Measurements from ENCODE around the gene CDRT4. TPM values are rescaled to one million over a fixed set of nuclear protein-coding genes. Genes with fewer than 3 reads are reported as not detected.
A peak's percentile ranks its signal among the peaks of the same experiment; 100 is the strongest.

CDRT4 gene
- total RNA-seq, 4 donors from 2014 or later: 7.1 to 23.8 (median 8.8) TPM

DNA sequence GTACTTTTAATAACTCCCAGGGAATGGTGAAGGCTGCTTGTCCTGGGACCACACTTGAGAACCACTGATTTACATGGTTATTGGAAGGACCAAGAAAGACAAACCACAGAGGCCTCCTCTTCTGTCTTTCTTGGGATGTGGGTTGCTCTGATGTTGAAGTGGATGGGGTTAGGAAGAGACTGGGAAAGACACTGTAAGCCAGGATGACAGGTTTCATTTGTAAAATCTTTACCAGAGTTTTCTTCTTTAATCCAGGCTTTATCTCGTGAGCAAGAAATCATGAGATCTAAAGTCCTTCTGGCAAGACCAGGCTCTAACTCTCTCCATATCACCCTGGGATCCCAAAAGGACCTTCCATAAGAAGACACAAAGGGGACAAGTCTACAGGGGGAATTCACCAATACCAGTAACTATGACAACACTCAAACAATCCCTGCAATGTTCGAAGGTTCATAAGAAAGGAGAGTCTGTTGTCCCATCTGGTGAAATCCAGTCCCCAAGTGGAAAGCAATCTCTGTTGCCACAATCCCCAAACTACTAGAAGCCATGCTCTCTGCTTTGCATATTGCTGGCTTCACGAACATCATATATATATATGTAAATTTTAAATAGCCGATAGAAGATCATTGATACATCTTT, 44.8 kb upstream of the CDRT4 start:
- WGBS: 93% methylated on average over 4 of the region's 4 CpGs
- Histone ChIP-seq H3K9me3 (no peaks in the 10 kb centered on the region), H3K27me3 (no peaks in the 10 kb centered on the region), H3K36me3 (peaks cover 24% of the 10 kb centered on the region), H3K27ac (peak overlapping the region; percentile 16), H3K4me1 (peaks cover 8% of the 10 kb centered on the region), H3K4me3 (no peak overlapping the region)
- TF ChIP-seq POLR2A (IDR thresholded peaks at IDR 0.05) (no peak), EP300 (IDR thresholded peaks at IDR 0.05) (no peak), POLR2AphosphoS5 (IDR thresholded peaks at IDR 0.05) (no peak), CTCF (IDR thresholded peaks at IDR 0.05) (no peak)
- no peak for DNase-seq (ENCODE audit: low spot score in 2 of 2)

DNA sequence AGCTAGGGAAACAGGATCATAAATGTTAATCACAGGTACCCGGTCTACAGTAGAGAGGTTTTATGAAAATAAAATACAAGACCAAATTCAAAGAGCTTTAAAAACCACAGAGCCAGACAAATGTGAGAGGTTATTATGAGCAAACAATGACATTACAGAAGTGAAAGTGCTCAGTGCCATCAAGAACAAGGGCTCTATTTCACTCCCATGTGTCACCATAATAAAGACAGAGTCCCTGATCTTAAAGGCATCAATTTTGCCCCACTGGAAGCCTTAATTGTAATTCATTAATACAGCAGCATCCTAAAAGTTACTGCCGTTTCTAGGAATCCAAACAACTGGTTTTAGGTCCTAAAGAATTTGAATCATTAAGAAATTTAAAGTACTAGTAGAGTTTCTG, 43.7 kb upstream of the CDRT4 start:
- Histone ChIP-seq H3K27ac (no peak overlapping the region), H3K9me3 (no peaks in the 10 kb centered on the region), H3K27me3 (no peaks in the 10 kb centered on the region), H3K4me3 (no peak overlapping the region), H3K36me3 (peaks cover 17% of the 10 kb centered on the region), H3K4me1 (peaks cover 8% of the 10 kb centered on the region)
- 55% methylated on average over 2 of the region's 2 CpGs for WGBS
- TF ChIP-seq POLR2A (IDR thresholded peaks at IDR 0.05) (no peak), POLR2AphosphoS5 (IDR thresholded peaks at IDR 0.05) (no peak), EP300 (IDR thresholded peaks at IDR 0.05) (no peak), CTCF (IDR thresholded peaks at IDR 0.05) (no peak)
- DNase-seq (ENCODE audit: low spot score in 2 of 2): no peak

DNA sequence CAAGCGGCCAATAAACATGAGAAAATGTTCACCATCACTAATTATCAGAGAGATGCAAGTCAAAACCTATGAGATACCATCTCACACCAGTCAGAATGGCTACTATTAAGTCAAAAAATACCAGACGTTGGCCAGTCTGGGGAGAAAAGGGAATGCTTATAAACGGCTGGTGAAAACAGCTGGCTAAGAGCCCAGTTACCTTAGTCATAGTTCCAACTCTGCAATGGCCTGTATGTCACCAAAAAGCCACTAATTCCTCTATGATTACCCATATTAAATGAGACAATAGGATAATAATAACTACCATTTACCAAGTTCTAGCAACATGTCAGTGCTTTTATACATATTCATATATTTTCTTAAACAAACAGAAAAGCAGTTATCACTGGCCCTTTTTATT, 42.9 kb upstream of the CDRT4 start:
- Histone ChIP-seq H3K9me3 (no peaks in the 10 kb centered on the region), H3K4me1 (peaks cover 8% of the 10 kb centered on the region), H3K27ac (no peak overlapping the region), H3K4me3 (no peak overlapping the region), H3K36me3 (peaks cover 13% of the 10 kb centered on the region), H3K27me3 (no peaks in the 10 kb centered on the region)
- no peak for DNase-seq (ENCODE audit: low spot score in 2 of 2)
- TF ChIP-seq CTCF (IDR thresholded peaks at IDR 0.05) (no peak), POLR2A (IDR thresholded peaks at IDR 0.05) (no peak), EP300 (IDR thresholded peaks at IDR 0.05) (no peak), POLR2AphosphoS5 (IDR thresholded peaks at IDR 0.05) (no peak)
- WGBS: 47% methylated on average over 3 of the region's 3 CpGs

GRCh38 chr17:15509095-15509494, 41.7 kb upstream of the CDRT4 start:
- WGBS: 86% methylated on average over 5 of the region's 5 CpGs

GRCh38 chr17:15508466-15508865, 41.0 kb upstream of the CDRT4 start:
- no peak for TF ChIP-seq CTCF (IDR thresholded peaks at IDR 0.05)
- TF ChIP-seq POLR2AphosphoS5 (IDR thresholded peaks at IDR 0.05): no peak
- Histone ChIP-seq H3K27ac (no peak overlapping the region), H3K4me1 (peaks cover 5% of the 10 kb centered on the region), H3K36me3 (no peaks in the 10 kb centered on the region), H3K27me3 (no peaks in the 10 kb centered on the region), H3K4me3 (no peak overlapping the region), H3K9me3 (no peaks in the 10 kb centered on the region)
- no peak for DNase-seq (ENCODE audit: low spot score in 2 of 2)
- 75% methylated on average over 7 of the region's 7 CpGs for WGBS

More at GRCh38 chr17:15509095-15509494, 41.7 kb upstream of the CDRT4 start:
- H3K4me1 ChIP-seq: peaks cover 8% of the 10 kb centered on the region
- H3K27ac ChIP-seq: no peak overlapping the region
- H3K4me3 ChIP-seq: no peak overlapping the region
- H3K27me3 ChIP-seq: no peaks in the 10 kb centered on the region
- TF ChIP-seq POLR2AphosphoS5 (IDR thresholded peaks at IDR 0.05): no peak
- no peak for TF ChIP-seq CTCF (IDR thresholded peaks at IDR 0.05)
- H3K36me3 ChIP-seq: peaks cover 4% of the 10 kb centered on the region
- no peaks in the 10 kb centered on the region for H3K9me3 ChIP-seq
- no peak for DNase-seq (ENCODE audit: low spot score in 2 of 2)
